Heart left ventricle (tissue), 16 donors: ENCODE data around the gene NDUFS3. TPM values are rescaled to one million over a fixed set of nuclear protein-coding genes. Genes with fewer than 3 reads are reported as not detected.

Experiments used
- ATAC-seq, 4 donors: fragments of 200-7000 bp; cut with Tn5 transposase; one replicate each; pipeline ENCODE4 v1.9.1; 2020 to 2022; ENCODE audit warnings: moderate library complexity in 4 of 4, mild to moderate bottlenecking in 3 of 4, moderate number of reproducible peaks in 1 of 4
- DNase-seq, 5 donors: peaks; one replicate each; pipeline ENCODE4 v3.0.0-alpha.2; 2020
- H3K27ac ChIP-seq, 12 donors: fragments of 200-600 bp; sonication (generic) in 4 of 12; one replicate each; pipeline versions ENCODE4 v1.5.0 to v1.8.0; 2016 to 2022; ENCODE audit warnings: mild to moderate bottlenecking in 2 of 12
- H3K27me3 ChIP-seq, 9 donors: fragments of 200-600 bp; sonication (generic) in 2 of 9; one replicate each; pipeline versions ENCODE4 v1.5.1 to v1.8.0; 2016 to 2022; ENCODE audit warnings: mild to moderate bottlenecking in 3 of 9
- H3K36me3 ChIP-seq, 9 donors: fragments of 200-600 bp; sonication (generic) in 2 of 9; one replicate each; pipeline versions ENCODE4 v1.5.0 to v1.8.0; 2018 to 2022; ENCODE audit warnings: mild to moderate bottlenecking in 2 of 9
- H3K4me1 ChIP-seq, 12 donors: fragments of 200-600 bp; sonication (generic) in 4 of 12; one replicate each; pipeline versions ENCODE4 v1.5.0 to v1.8.0; 2016 to 2022; ENCODE audit warnings: mild to moderate bottlenecking in 3 of 12
- H3K4me3 ChIP-seq, 12 donors: fragments of 200-600 bp; sonication (generic) in 4 of 12; one replicate each; pipeline versions ENCODE4 v1.5.0 to v1.8.0; 2017 to 2022; ENCODE audit warnings: mild to moderate bottlenecking in 9 of 12, moderate library complexity in 4 of 12
- H3K9me3 ChIP-seq, 12 donors: fragments of 200-600 bp; sonication (generic) in 4 of 12; one replicate each; pipeline versions ENCODE4 v1.5.0 to v1.8.0; 2016 to 2022; ENCODE audit warnings: mild to moderate bottlenecking in 1 of 12
- CTCF ChIP-seq, 12 donors: fragments of 200-600 bp; sonication (generic) in 4 of 12; IDR thresholded peaks; one replicate each; pipeline versions ENCODE4 v1.5.0 to v1.8.0; 2018 to 2022; ENCODE audit warnings: antibody characterized with exemption in 12 of 12, mild to moderate bottlenecking in 5 of 12
- POLR2A ChIP-seq, 2 donors: fragments of 450-650 bp; IDR thresholded peaks; one replicate each; pipeline ENCODE4 v1.6.1; 2017; ENCODE audit warnings: antibody characterized with exemption in 2 of 2, mild to moderate bottlenecking in 2 of 2, moderate library complexity in 2 of 2
- WGBS, 4 donors: extraction: QIAGEN DNeasy Blood & Tissue Kit in 2 of 4; methylation state at CpG; one replicate each; pipeline versions ENCODE4 v1.1.5 to v1.1.7; 2013 to 2018; 5-methylcytosine and 5-hydroxymethylcytosine counted together
- intact Hi-C, 10 donors: fragments of 100-400 bp; cut with DNase I; formaldehyde crosslinking; loops; one replicate each; pipeline versions ENCODE4 v1.11.1 to v1.14.2; 2022
- polyA plus RNA-seq, 2 donors: library from polyadenylated mRNA; stranded (reverse); fragments of 200-250 nt; gene quantifications; one replicate each; pipeline ENCODE4 v1.2.3, GENCODE V29; 2013
- total RNA-seq, 9 donors: library from RNA; depleted of rRNA in 2 of 9; stranded (reverse); fragments of >200 nt in 2 of 9; fragmentation: NEBNext Ultra II Directional in 3 of 9; extraction: Animal tissue kit (Norgen Biotek cat#: 25700) in 3 of 9; gene quantifications; one replicate each; pipeline versions ENCODE4 v1.1.0 to v1.2.4, GENCODE V29; 2016 to 2023
- donor health status: ischemic (EF 13 %, LVEDD 7.1; RV severe dilation, severe dysfunction).
- donor health status: healthy with polysubstance abuse.
- donor health status: DM: no; HTN: yes; CAD: no.
- donor health status: DM: no; HTN: no; CAD: no.
- donor health status: ischemic (EF 25% LVEDD 6.9; RV normal size, moderate dysfunction).
- donor health status: ischemic (EF 25% LVEDD 5.7; RV mildly dilated, moderate dysfunction).
- donor health status: healthy.
- donor health status: DM: yes; HTN: yes; CAD: no.
- donor health status: ischemic (EF 35%, LVEDD 5.7; RV mildly dilated, moderate dysfunction).
- donor health status: nonischemic (EF 11% LVEDD 7.7; RV severe dilation, severe dysfunction).
- donor health status: DM: yes; HTN: yes; CAD: no.
- donor health status: PGD.
- donor health status: ischemic (EF 29% LVEDD 5.4; RV normal size, mild dysfunction).
- donor health status: nonischemic (EF 23%, LVEDD 6.1; RV moderate dilation, normal function).

NDUFS3 gene
- total and polyA plus RNA-seq, 11 donors = 134 to 478 (median 236) TPM

GRCh38 chr11:47566149-47566698 lies 12.7 kb upstream of the NDUFS3 start:
- ATAC-seq (peak in 1 of 4 donors; percentile 7), DNase-seq (no peak)
- intact Hi-C loops = loop anchor here in 1 of 10 donors (5.0 kb wide), 1 partner anchor 51 kb away; no protein-coding TSS in a partner anchor
- peak overlapping the region in 9 of 12 donors; percentile 41 to 92 (median 83) for H3K27ac ChIP-seq
- TF ChIP-seq POLR2A (IDR thresholded peaks at IDR 0.05) (no peak), CTCF (IDR thresholded peaks at IDR 0.05) (no peak)
- peaks cover 0 to 30% (median 16%) of the 10 kb centered on the region in 12 donors for H3K4me1 ChIP-seq
- H3K4me3 ChIP-seq = peak overlapping the region; percentile 65 to 97 (median 90)
- H3K27me3 ChIP-seq = no peaks in the 10 kb centered on the region
- peaks cover 0 to 28% (median 13%) of the 10 kb centered on the region in 9 donors for H3K36me3 ChIP-seq
- 43 to 58% (median 48%) methylated on average over 17 of the region's 17 CpGs for WGBS, 4 donors
- no peaks in the 10 kb centered on the region for H3K9me3 ChIP-seq

DNA sequence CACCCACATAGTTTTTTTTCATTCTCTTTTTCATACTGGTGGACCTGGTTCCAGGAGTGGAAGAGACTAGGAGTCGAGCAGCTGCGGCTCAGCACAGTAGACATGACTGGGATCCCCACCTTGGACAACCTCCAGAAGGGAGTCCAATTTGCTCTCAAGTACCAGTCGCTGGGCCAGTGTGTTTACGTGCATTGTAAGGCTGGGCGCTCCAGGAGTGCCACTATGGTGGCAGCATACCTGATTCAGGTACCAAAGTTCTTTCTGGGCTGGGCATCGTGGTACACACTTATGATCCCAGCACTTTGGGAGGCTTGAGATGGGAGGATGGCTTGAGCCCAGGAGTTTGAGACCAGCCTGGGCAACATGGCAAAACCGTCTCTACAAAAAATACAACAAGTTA lies 9.2 kb upstream of the NDUFS3 start:
- 97 to 98% (median 98%) methylated on average over 6 to 7 of the region's 7 CpGs for WGBS, 4 donors
- intact Hi-C loops = loop anchor here in 1 of 10 donors (5.0 kb wide), 1 partner anchor 48 kb away; no protein-coding TSS in a partner anchor
- no peak for TF ChIP-seq CTCF (IDR thresholded peaks at IDR 0.05)
- Histone ChIP-seq H3K9me3 (no peaks in the 10 kb centered on the region), H3K36me3 (peaks cover 0 to 63% (median 47%) of the 10 kb centered on the region in 9 donors), H3K4me1 (peaks cover 3 to 48% (median 38%) of the 10 kb centered on the region in 12 donors), H3K27me3 (no peaks in the 10 kb centered on the region), H3K4me3 (no peak overlapping the region), H3K27ac (no peak overlapping the region)
- no peak for DNase-seq
- ATAC-seq = no peak

DNA sequence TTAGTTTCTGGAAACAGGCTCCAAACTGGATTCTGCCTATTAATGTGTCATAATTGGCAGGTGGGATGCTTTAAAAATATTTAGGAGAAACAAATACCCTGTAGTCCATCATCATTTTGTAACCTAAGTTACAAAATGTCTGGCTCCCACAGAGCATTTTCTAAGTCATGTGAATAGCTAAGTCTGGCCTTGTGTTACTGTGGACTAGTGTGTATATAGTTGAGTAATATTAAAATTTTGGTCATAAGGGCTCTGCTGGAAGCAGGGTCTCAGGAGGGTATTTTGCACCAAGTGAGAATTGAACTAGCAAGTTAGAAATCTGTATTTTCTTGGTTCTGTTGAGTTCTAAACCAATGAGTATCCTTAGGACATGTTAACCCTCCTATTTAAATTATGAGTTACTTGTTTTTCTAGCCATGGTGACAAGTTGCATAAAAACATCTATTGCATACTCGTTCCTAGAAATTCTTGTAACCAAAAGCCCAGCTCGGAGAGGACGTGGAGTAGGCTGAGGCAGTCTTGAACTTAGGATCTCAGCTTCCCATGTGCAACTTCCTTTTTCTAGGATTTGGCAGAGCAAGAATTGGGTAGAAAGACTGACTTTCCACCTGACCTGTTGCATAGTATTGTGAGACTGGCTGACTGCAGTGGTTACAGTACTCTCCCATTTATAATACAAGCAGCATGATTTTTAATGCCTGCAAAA lies 8.1 kb upstream of the NDUFS3 start:
- H3K27ac ChIP-seq = no peak overlapping the region
- intact Hi-C loops = no loop called here
- H3K36me3 ChIP-seq = peaks cover 0 to 74% (median 59%) of the 10 kb centered on the region in 9 donors
- H3K27me3 ChIP-seq = no peaks in the 10 kb centered on the region
- H3K4me1 ChIP-seq = peaks cover 0 to 42% (median 32%) of the 10 kb centered on the region in 12 donors
- ATAC-seq (no peak), DNase-seq (no peak)
- no peak for TF ChIP-seq CTCF (IDR thresholded peaks at IDR 0.05)
- no peak for TF ChIP-seq POLR2A (IDR thresholded peaks at IDR 0.05)
- no peaks in the 10 kb centered on the region for H3K9me3 ChIP-seq
- H3K4me3 ChIP-seq = no peak overlapping the region
- 86 to 95% (median 90%) methylated on average over 3 of the region's 3 CpGs for WGBS, 4 donors

DNA sequence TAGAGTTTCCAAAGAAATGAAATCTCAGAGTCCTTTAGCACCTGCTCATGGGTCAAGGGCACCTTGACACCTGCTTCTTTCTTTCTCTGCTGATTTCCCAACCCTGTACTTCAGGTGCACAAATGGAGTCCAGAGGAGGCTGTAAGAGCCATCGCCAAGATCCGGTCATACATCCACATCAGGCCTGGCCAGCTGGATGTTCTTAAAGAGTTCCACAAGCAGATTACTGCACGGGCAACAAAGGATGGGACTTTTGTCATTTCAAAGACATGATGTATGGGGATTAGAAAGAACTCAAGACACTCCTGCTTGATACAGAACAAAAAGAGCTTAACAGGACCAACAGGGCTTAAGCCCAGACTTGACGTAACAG lies 7.5 kb upstream of the NDUFS3 start:
- H3K4me1 ChIP-seq = peaks cover 0 to 38% (median 30%) of the 10 kb centered on the region in 12 donors
- no peak for DNase-seq
- no peak for TF ChIP-seq CTCF (IDR thresholded peaks at IDR 0.05)
- TF ChIP-seq POLR2A (IDR thresholded peaks at IDR 0.05) = no peak
- 74 to 85% (median 84%) methylated on average over 4 of the region's 4 CpGs for WGBS, 4 donors
- H3K9me3 ChIP-seq = no peaks in the 10 kb centered on the region
- peak overlapping the region in 1 of 12 donors; percentile 58 for H3K27ac ChIP-seq
- H3K36me3 ChIP-seq = peaks cover 0 to 80% (median 62%) of the 10 kb centered on the region in 9 donors
- intact Hi-C loops = no loop called here
- no peak overlapping the region for H3K4me3 ChIP-seq
- ATAC-seq = no peak
- H3K27me3 ChIP-seq = no peaks in the 10 kb centered on the region
